Neutrophil (primary cell): ENCODE results near the gene FAM229B.

Source experiments
- H3K27ac ChIP-seq: fragments of 200-600 bp; sonication (generic); 2 replicates; pipeline ENCODE4 v1.5.1; 2016; ENCODE audit warnings: mild to moderate bottlenecking, moderate library complexity
- H3K27me3 ChIP-seq: fragments of 200-600 bp; sonication (generic); 2 replicates; pipeline ENCODE4 v1.6.0; 2016; ENCODE audit warnings: mild to moderate bottlenecking
- H3K36me3 ChIP-seq: fragments of 200-600 bp; sonication (generic); 2 replicates; pipeline ENCODE4 v1.5.1; 2017
- H3K4me1 ChIP-seq, 2 experiments: fragments of 200-600 bp in 1 of 2; sonication (generic) in 1 of 2; 1 replicate in 1 of 2; 2 replicates in 1 of 2; pipeline versions ENCODE4 v1.5.1 to v1.6.1; 2013 to 2016; ENCODE audit warnings: low read depth in 1 of 2, low read length in 1 of 2, mild to moderate bottlenecking in 1 of 2, moderate library complexity in 1 of 2; ENCODE audit not compliant: control insufficient read depth in 1 of 2, insufficient read depth in 1 of 2
- H3K4me3 ChIP-seq, 2 experiments: fragments of 200-600 bp in 1 of 2; sonication (generic) in 1 of 2; 1 replicate in 1 of 2; 2 replicates in 1 of 2; pipeline ENCODE4 v1.5.1; 2013 to 2016; ENCODE audit warnings: low read depth in 1 of 2, low read length in 1 of 2, mild to moderate bottlenecking in 1 of 2, moderate library complexity in 1 of 2
- H3K9me3 ChIP-seq: fragments of 200-600 bp; sonication (generic); 2 replicates; pipeline ENCODE4 v1.5.1; 2016
- TF ChIP-seq, protein P1 (sequence below): fragments of 200-600 bp; sonication (generic); IDR thresholded peaks from 2 replicates; pipeline ENCODE4 v1.5.1; 2016; ENCODE audit warnings: antibody characterized with exemption

FAM229B gene

DNA sequence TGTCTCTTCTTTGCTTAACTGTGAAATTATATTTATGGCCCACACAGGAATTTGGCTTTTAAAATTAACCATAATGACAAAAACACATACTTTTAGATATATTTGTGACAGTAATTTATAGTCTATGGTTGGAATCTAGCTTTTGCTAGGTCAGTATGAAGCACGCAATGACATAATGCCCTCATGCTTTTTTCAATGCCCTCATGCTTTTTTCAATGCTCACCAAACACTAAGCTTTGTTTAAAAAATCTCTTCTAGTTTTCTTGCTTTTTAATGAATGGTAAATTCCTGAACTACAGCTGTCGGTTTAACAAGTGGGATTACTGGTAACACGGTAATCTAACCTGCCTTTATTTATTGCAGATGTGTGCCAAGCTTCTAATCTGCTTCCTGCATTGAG lies 20.8 kb upstream of the FAM229B start:
- Histone ChIP-seq H3K4me1 (no peaks in the 10 kb centered on the region), H3K4me3 (no peak overlapping the region), H3K36me3 (peaks cover 5% of the 10 kb centered on the region), H3K9me3 (no peaks in the 10 kb centered on the region), H3K27ac (no peak overlapping the region), H3K27me3 (no peaks in the 10 kb centered on the region)
- TF ChIP-seq, protein P1, sequence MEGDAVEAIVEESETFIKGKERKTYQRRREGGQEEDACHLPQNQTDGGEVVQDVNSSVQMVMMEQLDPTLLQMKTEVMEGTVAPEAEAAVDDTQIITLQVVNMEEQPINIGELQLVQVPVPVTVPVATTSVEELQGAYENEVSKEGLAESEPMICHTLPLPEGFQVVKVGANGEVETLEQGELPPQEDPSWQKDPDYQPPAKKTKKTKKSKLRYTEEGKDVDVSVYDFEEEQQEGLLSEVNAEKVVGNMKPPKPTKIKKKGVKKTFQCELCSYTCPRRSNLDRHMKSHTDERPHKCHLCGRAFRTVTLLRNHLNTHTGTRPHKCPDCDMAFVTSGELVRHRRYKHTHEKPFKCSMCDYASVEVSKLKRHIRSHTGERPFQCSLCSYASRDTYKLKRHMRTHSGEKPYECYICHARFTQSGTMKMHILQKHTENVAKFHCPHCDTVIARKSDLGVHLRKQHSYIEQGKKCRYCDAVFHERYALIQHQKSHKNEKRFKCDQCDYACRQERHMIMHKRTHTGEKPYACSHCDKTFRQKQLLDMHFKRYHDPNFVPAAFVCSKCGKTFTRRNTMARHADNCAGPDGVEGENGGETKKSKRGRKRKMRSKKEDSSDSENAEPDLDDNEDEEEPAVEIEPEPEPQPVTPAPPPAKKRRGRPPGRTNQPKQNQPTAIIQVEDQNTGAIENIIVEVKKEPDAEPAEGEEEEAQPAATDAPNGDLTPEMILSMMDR: no peak

DNA sequence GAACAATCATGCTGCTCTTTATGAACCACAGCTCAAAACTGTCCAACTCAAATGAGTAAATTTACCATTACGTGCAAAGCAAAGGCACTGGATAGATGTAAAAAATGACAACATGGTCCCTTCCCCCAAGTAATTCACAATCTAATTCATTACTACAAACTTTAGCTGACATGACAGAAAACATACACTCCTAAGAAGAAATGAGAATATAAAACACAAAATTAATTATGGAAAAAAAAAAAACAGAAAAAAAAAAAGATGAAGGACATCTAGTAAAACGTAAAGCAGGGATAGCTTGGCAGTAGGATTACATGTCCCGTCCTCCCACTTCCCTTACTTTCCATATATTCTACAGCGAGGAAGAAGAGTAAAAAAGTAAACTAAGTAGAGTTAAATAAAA lies 5.8 kb upstream of the FAM229B start:
- TF ChIP-seq, protein P1: no peak
- Histone ChIP-seq H3K27me3 (no peaks in the 10 kb centered on the region), H3K27ac (no peak overlapping the region), H3K4me3 (no peak overlapping the region), H3K4me1 (peaks cover 13% of the 10 kb centered on the region in 2 experiments), H3K36me3 (no peaks in the 10 kb centered on the region), H3K9me3 (no peaks in the 10 kb centered on the region)

DNA sequence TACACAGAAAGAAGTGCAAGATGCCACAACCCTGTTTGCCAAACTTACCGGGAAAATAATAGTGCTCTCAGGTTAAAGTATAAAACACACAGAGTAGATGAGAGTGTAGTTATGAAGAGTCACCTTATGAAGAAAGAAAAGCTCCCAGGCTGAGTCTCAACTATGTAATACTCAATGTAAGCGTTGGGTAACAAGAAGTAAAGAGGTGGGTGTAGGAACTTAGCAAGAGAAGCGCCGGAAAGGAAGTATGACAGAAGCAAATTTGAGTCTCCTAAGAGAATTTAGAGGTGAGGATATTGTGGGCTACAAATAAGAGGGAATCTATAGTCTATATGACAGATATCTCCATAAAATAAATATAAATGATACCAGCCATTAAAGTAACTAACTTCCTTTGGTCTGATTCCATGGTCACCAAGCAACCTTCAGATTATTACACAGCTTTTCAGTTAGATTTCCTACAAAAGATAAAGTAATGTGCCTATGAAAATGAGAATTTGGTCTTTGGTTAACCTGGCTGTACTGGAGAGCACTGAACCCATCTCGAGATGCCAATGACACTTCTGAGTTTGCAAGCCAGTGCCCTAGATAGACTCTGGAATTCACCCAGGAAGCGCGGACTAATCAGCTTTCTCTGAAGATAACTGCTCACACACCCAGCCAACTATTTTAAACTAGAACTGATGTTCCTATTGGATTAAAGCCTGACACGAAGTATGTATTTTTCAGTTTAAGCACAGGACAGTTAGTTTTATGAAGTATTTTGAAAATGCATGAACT lies 1.9 kb upstream of the FAM229B start:
- Histone ChIP-seq H3K9me3 (no peaks in the 10 kb centered on the region), H3K4me3 (no peak overlapping the region), H3K27me3 (peaks cover 15% of the 10 kb centered on the region), H3K4me1 (peaks cover 22 to 24% of the 10 kb centered on the region in 2 experiments), H3K36me3 (no peaks in the 10 kb centered on the region), H3K27ac (no peak overlapping the region)
- TF ChIP-seq, protein P1: no peak

DNA sequence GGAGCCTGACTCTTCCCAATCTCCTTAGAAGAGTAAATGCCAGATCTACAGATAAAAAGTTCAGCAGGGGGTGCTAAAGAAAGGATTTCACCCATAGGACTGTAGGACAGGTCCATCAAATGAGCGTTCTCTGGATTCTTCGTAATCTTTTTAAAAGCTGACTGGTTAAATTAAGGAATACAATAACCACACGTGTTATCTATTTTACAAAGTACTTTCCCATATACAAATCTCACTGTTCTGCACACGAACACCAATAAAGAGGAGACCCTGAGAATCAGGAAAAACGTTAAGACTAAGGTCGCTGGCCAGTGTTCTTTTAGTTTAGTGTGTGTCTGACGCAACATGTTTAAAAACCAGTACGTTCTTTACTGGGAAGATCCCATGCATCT lies 651 bp upstream of the FAM229B start:
- H3K36me3 ChIP-seq: no peaks in the 10 kb centered on the region
- TF ChIP-seq, protein P1: no peak

DNA sequence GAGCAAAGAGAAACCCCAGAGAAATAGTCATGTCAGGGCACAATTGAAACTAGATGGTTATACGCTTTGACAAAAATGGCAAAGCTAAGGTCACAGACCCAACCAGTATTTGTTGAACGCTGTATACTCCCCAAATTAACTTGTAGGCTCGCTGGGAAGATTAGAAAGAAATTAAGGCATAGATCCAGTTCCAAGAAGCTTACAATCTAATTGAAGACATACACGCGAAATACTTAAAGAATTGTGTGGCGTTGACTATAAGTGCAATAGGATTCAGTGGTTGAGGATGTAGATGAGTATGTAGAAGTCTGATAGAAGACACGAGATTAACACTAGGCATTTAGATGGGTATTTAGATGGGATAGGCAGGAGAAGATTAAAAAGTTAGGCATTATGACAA lies 525 bp downstream of the FAM229B start:
- Histone ChIP-seq H3K9me3 (no peaks in the 10 kb centered on the region), H3K27ac (no peak overlapping the region), H3K27me3 (peaks cover 21% of the 10 kb centered on the region), H3K36me3 (no peaks in the 10 kb centered on the region), H3K4me1 (peaks cover 22 to 24% of the 10 kb centered on the region in 2 experiments), H3K4me3 (peak overlapping the region; percentile 62 to 69)
- TF ChIP-seq, protein P1: no peak

More for the DNA sequence above, 651 bp upstream of the FAM229B start:
- peaks cover 22 to 24% of the 10 kb centered on the region in 2 experiments for H3K4me1 ChIP-seq
- H3K9me3 ChIP-seq: no peaks in the 10 kb centered on the region
- peaks cover 21% of the 10 kb centered on the region for H3K27me3 ChIP-seq
- peak overlapping the region; percentile 62 to 69 for H3K4me3 ChIP-seq
- peak overlapping the region; percentile 61 for H3K27ac ChIP-seq
